Osteoblast (primary cell): Measurements from ENCODE around the gene KLHL24. TPM values are rescaled to one million over a fixed set of nuclear protein-coding genes. Genes with fewer than 3 reads are reported as not detected.

Experiments used
- DNase-seq: peaks from one replicate; pipeline ENCODE4 v3.0.0; 2011; ENCODE audit warnings: low spot score, mixed read lengths; ENCODE audit not compliant: insufficient read length; ENCODE audit errors: missing footprints
- H2AFZ ChIP-seq: 2 replicates; pipeline ENCODE4 v1.6.0; 2011; ENCODE audit warnings: mild to moderate bottlenecking, low read length
- H3K27ac ChIP-seq: 2 replicates; pipeline ENCODE4 v1.5.1; 2011; ENCODE audit warnings: mild to moderate bottlenecking, low read depth, low read length, moderate library complexity
- H3K27me3 ChIP-seq: 2 replicates; pipeline ENCODE4 v1.6.0; 2012; ENCODE audit warnings: mild to moderate bottlenecking, control low read depth, inconsistent platforms, low read length, moderate library complexity; ENCODE audit not compliant: insufficient read depth
- H3K36me3 ChIP-seq: 2 replicates; pipeline ENCODE4 v1.5.1; 2011; ENCODE audit warnings: mild to moderate bottlenecking, low read length, control low read depth, moderate library complexity; ENCODE audit not compliant: insufficient read depth
- H3K4me1 ChIP-seq: 2 replicates; pipeline ENCODE4 v1.5.1; 2011; ENCODE audit warnings: mild to moderate bottlenecking, low read length, control low read depth, moderate library complexity; ENCODE audit not compliant: insufficient read depth
- H3K4me2 ChIP-seq: 2 replicates; pipeline ENCODE4 v1.6.0; 2011; ENCODE audit warnings: mild to moderate bottlenecking, low read length; ENCODE audit not compliant: insufficient read depth
- H3K4me3 ChIP-seq: fragments of 200-600 bp; sonication (generic); 3 replicates; pipeline ENCODE4 v1.5.1; 2012; ENCODE audit warnings: mild to moderate bottlenecking, low read length, inconsistent platforms; ENCODE audit not compliant: insufficient read depth
- H3K79me2 ChIP-seq: 2 replicates; pipeline ENCODE4 v1.6.0; 2012; ENCODE audit warnings: mild to moderate bottlenecking, low read length, control low read depth, inconsistent platforms; ENCODE audit not compliant: insufficient read depth
- H3K9me3 ChIP-seq: 2 replicates; pipeline ENCODE4 v1.5.1; 2011; ENCODE audit warnings: low read depth, low read length, control low read depth
- H4K20me1 ChIP-seq: 2 replicates; pipeline ENCODE4 v1.6.0; 2012; ENCODE audit warnings: mild to moderate bottlenecking, low read length, control low read depth; ENCODE audit not compliant: insufficient read depth
- total RNA-seq: library from RNA; depleted of rRNA; stranded (reverse); fragments of >200 nt; gene quantifications from 2 replicates; pipeline ENCODE4 v1.2.3, GENCODE V29; 2012
- TF ChIP-seq, protein P1 (sequence below): IDR thresholded peaks from 2 replicates; pipeline ENCODE4 v1.5.1; 2011; ENCODE audit warnings: mild to moderate bottlenecking, low read depth, low read length, moderate library complexity; ENCODE audit errors: extremely low read depth

Gene KLHL24
- total RNA-seq, 1 donor = 174 TPM

DNA sequence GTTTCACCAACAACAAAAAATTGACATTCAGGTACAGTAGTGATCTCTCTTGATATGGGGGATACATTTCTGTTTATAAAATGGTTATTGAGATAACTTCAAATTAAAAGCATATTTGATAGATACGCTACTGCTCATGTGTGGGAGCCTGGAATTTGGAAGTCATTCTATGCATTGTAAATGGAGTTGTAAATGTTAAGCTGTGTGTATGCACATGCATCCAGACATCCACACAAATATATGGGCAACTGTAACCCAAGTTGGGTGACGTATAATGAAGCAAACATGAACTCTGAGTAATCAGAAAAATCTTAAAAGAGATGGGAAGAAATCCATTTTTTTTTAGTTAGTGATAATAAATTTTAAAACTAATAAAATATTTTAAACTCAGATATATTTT, 9.8 kb downstream of the KLHL24 start:
- no peaks in the 10 kb centered on the region for H3K9me3 ChIP-seq
- TF ChIP-seq, protein P1, sequence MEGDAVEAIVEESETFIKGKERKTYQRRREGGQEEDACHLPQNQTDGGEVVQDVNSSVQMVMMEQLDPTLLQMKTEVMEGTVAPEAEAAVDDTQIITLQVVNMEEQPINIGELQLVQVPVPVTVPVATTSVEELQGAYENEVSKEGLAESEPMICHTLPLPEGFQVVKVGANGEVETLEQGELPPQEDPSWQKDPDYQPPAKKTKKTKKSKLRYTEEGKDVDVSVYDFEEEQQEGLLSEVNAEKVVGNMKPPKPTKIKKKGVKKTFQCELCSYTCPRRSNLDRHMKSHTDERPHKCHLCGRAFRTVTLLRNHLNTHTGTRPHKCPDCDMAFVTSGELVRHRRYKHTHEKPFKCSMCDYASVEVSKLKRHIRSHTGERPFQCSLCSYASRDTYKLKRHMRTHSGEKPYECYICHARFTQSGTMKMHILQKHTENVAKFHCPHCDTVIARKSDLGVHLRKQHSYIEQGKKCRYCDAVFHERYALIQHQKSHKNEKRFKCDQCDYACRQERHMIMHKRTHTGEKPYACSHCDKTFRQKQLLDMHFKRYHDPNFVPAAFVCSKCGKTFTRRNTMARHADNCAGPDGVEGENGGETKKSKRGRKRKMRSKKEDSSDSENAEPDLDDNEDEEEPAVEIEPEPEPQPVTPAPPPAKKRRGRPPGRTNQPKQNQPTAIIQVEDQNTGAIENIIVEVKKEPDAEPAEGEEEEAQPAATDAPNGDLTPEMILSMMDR = no peak
- no peaks in the 10 kb centered on the region for H3K4me1 ChIP-seq
- no peak overlapping the region for H2AFZ ChIP-seq
- H4K20me1 ChIP-seq = peaks cover 8% of the 10 kb centered on the region
- no peaks in the 10 kb centered on the region for H3K27me3 ChIP-seq
- H3K79me2 ChIP-seq = peaks cover 6% of the 10 kb centered on the region
- H3K4me3 ChIP-seq = no peak overlapping the region
- H3K36me3 ChIP-seq = no peaks in the 10 kb centered on the region
- H3K27ac ChIP-seq = no peak overlapping the region
- no peak overlapping the region for H3K4me2 ChIP-seq
- no peak for DNase-seq

DNA sequence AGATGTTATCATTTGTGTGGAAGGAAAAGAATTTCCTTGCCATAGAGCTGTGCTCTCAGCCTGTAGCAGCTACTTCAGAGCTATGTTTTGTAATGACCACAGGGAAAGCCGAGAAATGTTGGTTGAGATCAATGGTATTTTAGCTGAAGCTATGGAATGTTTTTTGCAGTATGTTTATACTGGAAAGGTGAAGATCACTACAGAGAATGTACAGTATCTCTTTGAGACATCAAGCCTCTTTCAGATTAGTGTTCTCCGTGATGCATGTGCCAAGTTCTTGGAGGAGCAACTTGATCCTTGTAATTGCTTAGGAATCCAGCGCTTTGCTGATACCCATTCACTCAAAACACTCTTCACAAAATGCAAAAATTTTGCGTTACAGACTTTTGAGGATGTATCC, 15.1 kb downstream of the KLHL24 start:
- Histone ChIP-seq H3K4me2 (no peak overlapping the region), H3K36me3 (peaks cover 12% of the 10 kb centered on the region), H2AFZ (no peak overlapping the region), H3K27me3 (no peaks in the 10 kb centered on the region), H3K27ac (no peak overlapping the region), H4K20me1 (peaks cover 6% of the 10 kb centered on the region), H3K79me2 (no peaks in the 10 kb centered on the region), H3K4me3 (no peak overlapping the region), H3K4me1 (no peaks in the 10 kb centered on the region), H3K9me3 (peaks cover 9% of the 10 kb centered on the region)
- TF ChIP-seq, protein P1 = no peak
- no peak for DNase-seq

DNA sequence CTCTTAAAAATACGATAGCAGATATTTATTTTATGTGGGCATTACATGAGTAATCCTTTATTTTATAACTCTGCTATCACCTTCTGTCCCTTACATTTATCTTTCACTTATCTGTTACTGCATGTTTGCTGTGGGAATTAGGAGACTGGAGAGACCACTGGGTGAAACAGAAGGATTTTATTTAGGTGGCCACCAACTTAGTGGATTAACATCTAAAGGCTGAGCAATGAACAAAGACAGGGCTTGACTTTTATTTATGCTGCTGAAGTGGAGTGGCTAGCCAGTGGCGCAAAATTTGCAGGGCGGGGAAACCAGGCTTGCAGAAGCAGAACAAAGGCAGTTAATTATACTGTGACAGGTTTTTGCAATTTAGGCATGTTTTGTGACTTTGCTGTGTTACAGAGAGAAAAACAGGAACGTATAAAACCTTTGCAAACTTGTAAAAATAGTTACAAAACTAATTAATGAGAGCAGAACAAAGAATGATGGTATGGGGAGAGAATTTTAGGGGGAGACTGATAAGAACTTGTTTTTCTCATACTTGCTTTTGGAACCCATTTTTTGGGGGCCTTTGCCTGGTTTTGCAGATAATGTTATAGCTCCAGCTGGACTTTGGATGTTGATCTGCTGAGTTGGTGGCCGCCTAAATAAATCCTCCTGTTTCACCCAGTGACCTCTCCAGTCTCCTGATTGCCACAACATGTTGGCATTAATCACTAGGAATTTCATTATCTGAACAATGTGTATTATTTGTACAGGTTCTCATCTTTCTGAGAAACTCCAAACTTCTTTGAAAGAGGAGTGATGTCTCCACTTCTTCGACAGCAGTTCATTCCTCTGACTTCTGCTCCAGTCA, 18.0 kb downstream of the KLHL24 start:
- Histone ChIP-seq H2AFZ (no peak overlapping the region), H3K36me3 (peaks cover 12% of the 10 kb centered on the region), H3K27me3 (no peaks in the 10 kb centered on the region), H3K4me2 (no peak overlapping the region), H3K9me3 (peaks cover 9% of the 10 kb centered on the region), H3K4me3 (no peak overlapping the region), H3K4me1 (no peaks in the 10 kb centered on the region), H4K20me1 (no peaks in the 10 kb centered on the region), H3K79me2 (no peaks in the 10 kb centered on the region), H3K27ac (no peak overlapping the region)
- DNase-seq = no peak
- TF ChIP-seq, protein P1 = no peak

DNA sequence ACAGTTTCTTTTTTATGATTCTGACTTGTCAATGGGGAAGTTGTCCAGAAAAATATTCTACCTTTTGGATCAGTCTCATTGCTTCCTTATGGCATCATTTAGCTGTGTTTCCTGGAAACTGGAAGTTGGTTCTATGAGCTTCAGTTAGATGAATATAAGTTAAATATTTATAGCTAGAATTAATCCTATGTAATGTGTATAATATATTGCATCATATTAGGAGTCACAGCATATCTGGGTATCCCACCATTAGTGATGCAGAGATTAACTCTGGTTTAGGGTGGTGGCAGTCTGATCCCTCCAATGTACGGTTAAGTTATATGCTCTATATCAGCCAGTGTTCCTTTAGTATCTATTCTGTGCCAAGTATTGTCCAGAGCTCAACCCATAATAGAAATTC, 19.3 kb downstream of the KLHL24 start:
- DNase-seq = no peak
- TF ChIP-seq, protein P1 = no peak
- H4K20me1 ChIP-seq = no peaks in the 10 kb centered on the region

More for the DNA sequence above, 19.3 kb downstream of the KLHL24 start:
- H3K4me2 ChIP-seq = no peak overlapping the region
- no peaks in the 10 kb centered on the region for H3K27me3 ChIP-seq
- peaks cover 9% of the 10 kb centered on the region for H3K9me3 ChIP-seq
- H3K4me3 ChIP-seq = no peak overlapping the region
- no peaks in the 10 kb centered on the region for H3K4me1 ChIP-seq
- no peaks in the 10 kb centered on the region for H3K79me2 ChIP-seq
- H3K36me3 ChIP-seq = peaks cover 12% of the 10 kb centered on the region
- H2AFZ ChIP-seq = no peak overlapping the region
- H3K27ac ChIP-seq = no peak overlapping the region
